GM12872 (cell line): ENCODE measurements around the gene ATIC.

Experiments used
- CTCF ChIP-seq: IDR thresholded peaks from 3 replicates; pipeline ENCODE4 v1.5.1; 2011; ENCODE audit warnings: low read depth, mild to moderate bottlenecking, low read length, moderate library complexity; ENCODE audit not compliant: insufficient read depth

ATIC gene

GRCh38 chr2:215288112-215288815 is 23.6 kb upstream of the ATIC start:
- no peak for TF ChIP-seq CTCF

GRCh38 chr2:215290980-215291599 is 20.8 kb upstream of the ATIC start:
- TF ChIP-seq CTCF, result no peak

GRCh38 chr2:215293879-215294278 is 18.0 kb upstream of the ATIC start:
- TF ChIP-seq CTCF, result no peak

- TF ChIP-seq CTCF, result no peak
Observed at GRCh38 chr2:215299337-215299859, 12.5 kb upstream of the ATIC start.

- no peak for TF ChIP-seq CTCF
Observed at GRCh38 chr2:215301994-215302393, 9.9 kb upstream of the ATIC start.

GRCh38 chr2:215313255-215313613 is 1.4 kb downstream of the ATIC start:
- no peak for TF ChIP-seq CTCF

- no peak for TF ChIP-seq CTCF
Observed at GRCh38 chr2:215314896-215315295, 3.0 kb downstream of the ATIC start.
